ENCODE results near the gene PIN1.
"Not testable (repeated sequence)": the region's sequence is repeated elsewhere in the genome, so short reads cannot be mapped to it uniquely, and the experiment has no call there.

The PIN1 gene

GRCh38 chr19:9836021-9836420, 903 bp downstream of the PIN1 start:
- in situ Hi-C loops (cut with MboI; ENCODE audit: low pct_unique_long_range_greater_than_20kb, low sequenced_read_pairs, unreplicated experiment): no loop called here
- DNase-seq (ENCODE audit: low spot score): no peak
- no peak for TF ChIP-seq CTCF (IDR thresholded peaks at IDR 0.05; ENCODE audit: extremely low read depth, insufficient read depth, missing control alignments)

- TF ChIP-seq CTCF (IDR thresholded peaks at IDR 0.05; ENCODE audit: extremely low read depth, insufficient read depth, missing control alignments): no peak
- no peak for DNase-seq (ENCODE audit: low spot score)
- in situ Hi-C loops (cut with MboI; ENCODE audit: low pct_unique_long_range_greater_than_20kb, low sequenced_read_pairs, unreplicated experiment): no loop called here
Measured at GRCh38 chr19:9838324-9838723, 3.2 kb downstream of the PIN1 start.

GRCh38 chr19:9839415-9839814, 4.3 kb downstream of the PIN1 start:
- TF ChIP-seq CTCF (IDR thresholded peaks at IDR 0.05; ENCODE audit: extremely low read depth, insufficient read depth, missing control alignments): no peak
- in situ Hi-C loops (cut with MboI; ENCODE audit: low pct_unique_long_range_greater_than_20kb, low sequenced_read_pairs, unreplicated experiment): no loop called here
- no peak for DNase-seq (ENCODE audit: low spot score)

- in situ Hi-C loops (cut with MboI; ENCODE audit: low pct_unique_long_range_greater_than_20kb, low sequenced_read_pairs, unreplicated experiment): no loop called here
- DNase-seq (ENCODE audit: low spot score): peak; percentile 10
- no peak for TF ChIP-seq CTCF (IDR thresholded peaks at IDR 0.05; ENCODE audit: extremely low read depth, insufficient read depth, missing control alignments)
Measured at GRCh38 chr19:9842834-9843625, 7.9 kb downstream of the PIN1 start.

- DNase-seq (ENCODE audit: low spot score); in situ Hi-C loops (cut with MboI; ENCODE audit: low pct_unique_long_range_greater_than_20kb, low sequenced_read_pairs, unreplicated experiment): not testable (repeated sequence)
Measured at GRCh38 chr19:9843626-9844273, 8.6 kb downstream of the PIN1 start.

- TF ChIP-seq CTCF (IDR thresholded peaks at IDR 0.05; ENCODE audit: extremely low read depth, insufficient read depth, missing control alignments): peak; percentile 31
- in situ Hi-C loops (cut with MboI; ENCODE audit: low pct_unique_long_range_greater_than_20kb, low sequenced_read_pairs, unreplicated experiment): no loop called here
- peak; percentile 35 for DNase-seq (ENCODE audit: low spot score)
Measured at GRCh38 chr19:9847087-9847671, 12.1 kb downstream of the PIN1 start.

- peak; percentile 57 for TF ChIP-seq CTCF (IDR thresholded peaks at IDR 0.05; ENCODE audit: extremely low read depth, insufficient read depth, missing control alignments)
- in situ Hi-C loops (cut with MboI; ENCODE audit: low pct_unique_long_range_greater_than_20kb, low sequenced_read_pairs, unreplicated experiment): no loop called here
- DNase-seq (ENCODE audit: low spot score): peak; percentile 50
Measured at GRCh38 chr19:9848060-9848459, 12.9 kb downstream of the PIN1 start.
